Measurements from ENCODE around the gene DUSP16.
"Not testable (repeated sequence)": the region's sequence is repeated elsewhere in the genome, so short reads cannot be mapped to it uniquely, and the experiment has no call there.

The DUSP16 gene

GRCh38 chr12:12521888-12522287 lies 40.8 kb downstream of the DUSP16 start:
- no peak for DNase-seq (ENCODE audit: low read depth in 1 of 2, low spot score in 1 of 2)

GRCh38 chr12:12521044-12521485 lies 41.6 kb downstream of the DUSP16 start:
- no peak for DNase-seq (ENCODE audit: low read depth in 1 of 2, low spot score in 1 of 2)

GRCh38 chr12:12520273-12520672 lies 42.4 kb downstream of the DUSP16 start:
- no peak for DNase-seq (ENCODE audit: low read depth in 1 of 2, low spot score in 1 of 2)

- DNase-seq (ENCODE audit: low read depth in 1 of 2, low spot score in 1 of 2): no peak
Observed at GRCh38 chr12:12519354-12519998, 43.2 kb downstream of the DUSP16 start.

- no peak for DNase-seq (ENCODE audit: low read depth in 1 of 2, low spot score in 1 of 2)
Observed at GRCh38 chr12:12518919-12519318, 43.7 kb downstream of the DUSP16 start.

GRCh38 chr12:12518464-12518845 lies 44.2 kb downstream of the DUSP16 start:
- DNase-seq (ENCODE audit: low read depth in 1 of 2, low spot score in 1 of 2): no peak

- no peak for DNase-seq (ENCODE audit: low read depth in 1 of 2, low spot score in 1 of 2)
Observed at GRCh38 chr12:12513416-12514006, 49.2 kb downstream of the DUSP16 start.

GRCh38 chr12:12511895-12512711 lies 50.6 kb downstream of the DUSP16 start:
- no peak for DNase-seq (ENCODE audit: low read depth in 1 of 2, low spot score in 1 of 2)

GRCh38 chr12:12511021-12511783 lies 51.5 kb downstream of the DUSP16 start:
- DNase-seq (ENCODE audit: low read depth in 1 of 2, low spot score in 1 of 2): no peak

GRCh38 chr12:12510551-12510950 lies 52.1 kb downstream of the DUSP16 start:
- no peak for DNase-seq (ENCODE audit: low read depth in 1 of 2, low spot score in 1 of 2)

- no peak for DNase-seq (ENCODE audit: low read depth in 1 of 2, low spot score in 1 of 2)
Observed at GRCh38 chr12:12510141-12510540, 52.5 kb downstream of the DUSP16 start.

GRCh38 chr12:12508612-12509011 lies 54.1 kb downstream of the DUSP16 start:
- DNase-seq (ENCODE audit: low read depth in 1 of 2, low spot score in 1 of 2): no peak

- DNase-seq (ENCODE audit: low read depth in 1 of 2, low spot score in 1 of 2): no peak
Observed at GRCh38 chr12:12507121-12507520, 55.5 kb downstream of the DUSP16 start.

- no peak for DNase-seq (ENCODE audit: low read depth in 1 of 2, low spot score in 1 of 2)
Observed at GRCh38 chr12:12506496-12506890, 56.2 kb downstream of the DUSP16 start.

GRCh38 chr12:12505544-12506495 lies 56.8 kb downstream of the DUSP16 start:
- DNase-seq (ENCODE audit: low read depth in 1 of 2, low spot score in 1 of 2): peak in 1 of 2 donors; percentile 46

- DNase-seq (ENCODE audit: low read depth in 1 of 2, low spot score in 1 of 2): no peak
Observed at GRCh38 chr12:12503384-12504078, 59.1 kb downstream of the DUSP16 start.

- no peak for DNase-seq (ENCODE audit: low read depth in 1 of 2, low spot score in 1 of 2)
Observed at GRCh38 chr12:12502815-12503151, 59.9 kb downstream of the DUSP16 start.

GRCh38 chr12:12502130-12502814 lies 60.4 kb downstream of the DUSP16 start:
- DNase-seq (ENCODE audit: low read depth in 1 of 2, low spot score in 1 of 2): not testable (repeated sequence)

- DNase-seq (ENCODE audit: low read depth in 1 of 2, low spot score in 1 of 2): no peak
Observed at GRCh38 chr12:12501121-12501520, 61.5 kb downstream of the DUSP16 start.

All from activated CD4-positive, alpha-beta T cell treated with anti-CD3 and anti-CD28 coated beads, Interleukin-2, amount 50 U/mL, for 24 hours (primary cell).